Panc1 (cell line): ENCODE results near the gene ARRB2. TPM values are rescaled to one million over a fixed set of nuclear protein-coding genes. Genes with fewer than 3 reads are reported as not detected.

ENCODE experiments used
- ATAC-seq: fragments of 200-7000 bp; cut with Tn5 transposase; 2 replicates; pipeline ENCODE4 v1.9.1; 2020; ENCODE audit warnings: mild to moderate bottlenecking, moderate library complexity
- BruUV-seq: library from RNA; stranded (reverse); fragments of 400-500 nt; replicated peaks from 2 replicates; lab custom pipeline; 2021; lab: Mats Ljungman, UMichigan
- CTCF ChIA-PET: fragments of 300-600 bp; sonication (Branson Sonifier 250); formaldehyde crosslinking; loops from one replicate; lab custom pipeline; 2022; ENCODE audit warnings: antibody characterized with exemption; lab: Charles Lee
- POLR2A ChIA-PET: fragments of 300-600 bp; sonication (Branson Sonifier 250); formaldehyde crosslinking; loops from one replicate; lab custom pipeline; 2022; ENCODE audit warnings: antibody characterized with exemption; lab: Charles Lee
- DNase-seq: peaks from one replicate; pipeline ENCODE4 v3.0.0-alpha.2; 2010; ENCODE audit warnings: low read depth, low spot score
- H3K27ac ChIP-seq: 2 replicates; pipeline ENCODE4 v1.5.1; 2011; ENCODE audit warnings: mild to moderate bottlenecking, low read length, inconsistent platforms
- H3K27me3 ChIP-seq: fragments of 200-500 bp; sonication (Bioruptor generic); 2 replicates; pipeline ENCODE4 v1.6.0; 2014; ENCODE audit warnings: low read length, inconsistent platforms; ENCODE audit not compliant: control insufficient read depth, insufficient read depth
- H3K36me3 ChIP-seq: fragments of 200-500 bp; sonication (Bioruptor generic); 2 replicates; pipeline ENCODE4 v1.5.1; 2014; ENCODE audit warnings: inconsistent platforms, mild to moderate bottlenecking, low read length, moderate library complexity; ENCODE audit not compliant: control insufficient read depth, insufficient read depth
- H3K4me1 ChIP-seq: 2 replicates; pipeline ENCODE4 v1.5.1; 2011; ENCODE audit warnings: inconsistent platforms, mild to moderate bottlenecking, low read length, moderate library complexity; ENCODE audit not compliant: control insufficient read depth, insufficient read depth
- H3K4me3 ChIP-seq, 2 experiments: 2 replicates each; pipeline ENCODE4 v1.5.1; 2011 to 2012; ENCODE audit warnings: low read depth in 2 of 2, low read length in 2 of 2, mild to moderate bottlenecking in 2 of 2, inconsistent platforms in 1 of 2, moderate library complexity in 1 of 2
- H3K9me3 ChIP-seq: fragments of 200-500 bp; sonication (Bioruptor generic); 2 replicates; pipeline ENCODE4 v1.5.1; 2014; ENCODE audit warnings: low read depth, mild to moderate bottlenecking, inconsistent platforms, low read length, moderate library complexity; ENCODE audit not compliant: control insufficient read depth, insufficient read depth
- POLR2AphosphoS5 ChIP-seq: IDR thresholded peaks from 2 replicates; pipeline ENCODE4 v1.6.1; 2012; ENCODE audit warnings: mild to moderate bottlenecking, low read depth, low read length, moderate library complexity
- REST ChIP-seq, 2 experiments: IDR thresholded peaks; 2 replicates each; pipeline ENCODE4 v1.6.1; 2011 to 2012; ENCODE audit warnings: low read depth in 2 of 2, control low read depth in 1 of 2, low read length in 1 of 2, mild to moderate bottlenecking in 1 of 2, moderate library complexity in 1 of 2; ENCODE audit not compliant: insufficient read depth in 1 of 2
- SIN3A ChIP-seq: IDR thresholded peaks from 2 replicates; pipeline ENCODE4 v1.6.1; 2012; ENCODE audit warnings: low read depth, mild to moderate bottlenecking, low read length, moderate library complexity, borderline replicate concordance; ENCODE audit not compliant: insufficient read depth
- TCF7L2 ChIP-seq: IDR thresholded peaks from 2 replicates; pipeline ENCODE4 v1.6.1; 2011; ENCODE audit warnings: mild to moderate bottlenecking, low read depth, low read length, inconsistent platforms
- in situ Hi-C: cut with HindIII; loops from 2 replicates; pipeline ENCODE4 v1.10.0; 2016; ENCODE audit warnings: low sequenced_read_pairs, low pct_unique_long_range_greater_than_20kb
- intact Hi-C: fragments of 100-400 bp; cut with micrococcal nuclease; formaldehyde crosslinking; loops from one replicate; pipeline ENCODE4 v1.10.0; 2022; ENCODE audit not compliant: unreplicated experiment
- total RNA-seq: library from RNA; stranded (reverse); gene quantifications from one replicate; pipeline ENCODE4 v1.2.1, GENCODE V29; 2021; ENCODE audit not compliant: unreplicated experiment
- TF ChIP-seq, protein P1 (sequence below): fragments of 450-650 bp; IDR thresholded peaks from 2 replicates; pipeline ENCODE4 v1.5.1; 2017; ENCODE audit warnings: mild to moderate bottlenecking

ARRB2 gene
- total RNA-seq, 1 experiment from 2014 or later, result 39.2 TPM

GRCh38 chr17:4672055-4672630, 38.3 kb upstream of the ARRB2 start:
- no peak for ATAC-seq
- BruUV-seq, result no TSS peak
- Histone ChIP-seq H3K4me3 (no peak overlapping the region), H3K9me3 (no peaks in the 10 kb centered on the region), H3K36me3 (peaks cover 2% of the 10 kb centered on the region; the same call in 1 of the 2 replicates), H3K27ac (no peak overlapping the region), H3K27me3 (no peaks in the 10 kb centered on the region), H3K4me1 (no peaks in the 10 kb centered on the region)
- DNase-seq, result no peak
- CTCF ChIA-PET, result no interaction called here
- TF ChIP-seq SIN3A, result no peak
- no peak for TF ChIP-seq REST (IDR thresholded peaks at IDR 0.05; ENCODE audit: insufficient read depth in 1 of 2, low read depth in 2 of 2, low read length in 1 of 2)
- TF ChIP-seq, protein P1, sequence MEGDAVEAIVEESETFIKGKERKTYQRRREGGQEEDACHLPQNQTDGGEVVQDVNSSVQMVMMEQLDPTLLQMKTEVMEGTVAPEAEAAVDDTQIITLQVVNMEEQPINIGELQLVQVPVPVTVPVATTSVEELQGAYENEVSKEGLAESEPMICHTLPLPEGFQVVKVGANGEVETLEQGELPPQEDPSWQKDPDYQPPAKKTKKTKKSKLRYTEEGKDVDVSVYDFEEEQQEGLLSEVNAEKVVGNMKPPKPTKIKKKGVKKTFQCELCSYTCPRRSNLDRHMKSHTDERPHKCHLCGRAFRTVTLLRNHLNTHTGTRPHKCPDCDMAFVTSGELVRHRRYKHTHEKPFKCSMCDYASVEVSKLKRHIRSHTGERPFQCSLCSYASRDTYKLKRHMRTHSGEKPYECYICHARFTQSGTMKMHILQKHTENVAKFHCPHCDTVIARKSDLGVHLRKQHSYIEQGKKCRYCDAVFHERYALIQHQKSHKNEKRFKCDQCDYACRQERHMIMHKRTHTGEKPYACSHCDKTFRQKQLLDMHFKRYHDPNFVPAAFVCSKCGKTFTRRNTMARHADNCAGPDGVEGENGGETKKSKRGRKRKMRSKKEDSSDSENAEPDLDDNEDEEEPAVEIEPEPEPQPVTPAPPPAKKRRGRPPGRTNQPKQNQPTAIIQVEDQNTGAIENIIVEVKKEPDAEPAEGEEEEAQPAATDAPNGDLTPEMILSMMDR, result no peak
- no peak for TF ChIP-seq POLR2AphosphoS5
- TF ChIP-seq TCF7L2, result no peak
- in situ Hi-C loops, result no loop called here
- POLR2A ChIA-PET, result interaction anchor here (0.6 kb wide), 1 partner anchor 70 kb away, joined by 3 read pairs; no protein-coding TSS in a partner anchor
- intact Hi-C loops, result no loop called here

GRCh38 chr17:4672751-4673150, 37.7 kb upstream of the ARRB2 start:
- H3K4me1 ChIP-seq, result no peaks in the 10 kb centered on the region
- H3K27ac ChIP-seq, result no peak overlapping the region
- no peaks in the 10 kb centered on the region for H3K9me3 ChIP-seq
- peaks cover 2% of the 10 kb centered on the region; the same call in 1 of the 2 replicates for H3K36me3 ChIP-seq
- ChIA-PET POLR2A (no interaction called here), CTCF (no interaction called here)
- TF ChIP-seq TCF7L2 (no peak), REST (IDR thresholded peaks at IDR 0.05; ENCODE audit: insufficient read depth in 1 of 2, low read depth in 2 of 2, low read length in 1 of 2) (no peak), POLR2AphosphoS5 (no peak), SIN3A (no peak)
- TF ChIP-seq, protein P1, result no peak
- intact Hi-C loops, result no loop called here
- in situ Hi-C loops, result no loop called here
- no peaks in the 10 kb centered on the region for H3K27me3 ChIP-seq
- no peak overlapping the region for H3K4me3 ChIP-seq
- no peak for DNase-seq
- no peak for ATAC-seq
- no TSS peak for BruUV-seq
